Measurements from ENCODE around the gene LCLAT1.
"Not testable (repeated sequence)": the region's sequence is repeated elsewhere in the genome, so short reads cannot be mapped to it uniquely, and the experiment has no call there.

The LCLAT1 gene

GRCh38 chr2:30455114-30455738, 8.2 kb downstream of the LCLAT1 start:
- DNase-seq (ENCODE audit: low spot score), result no peak

- DNase-seq (ENCODE audit: low spot score), result no peak
Observed at GRCh38 chr2:30456106-30456505, 9.1 kb downstream of the LCLAT1 start.

DNA sequence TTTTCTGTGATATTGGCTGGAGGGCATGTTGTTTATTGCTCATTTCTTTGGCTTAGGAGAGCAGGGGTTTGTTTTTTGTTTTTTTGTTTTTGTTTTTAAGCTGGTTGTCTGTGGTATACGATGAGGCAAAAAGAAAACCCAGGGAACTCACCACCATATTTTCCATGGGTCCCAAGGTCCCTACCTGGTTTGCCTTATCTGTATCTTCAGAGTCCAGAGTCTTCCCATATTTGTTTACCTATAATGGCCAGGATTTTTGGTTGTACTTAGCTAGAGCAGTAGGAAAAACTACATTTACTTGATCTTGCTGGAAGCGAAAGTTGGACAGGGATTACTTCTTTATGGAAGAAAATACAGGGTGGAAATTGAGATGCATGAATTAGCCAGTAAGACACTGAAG, 9.5 kb downstream of the LCLAT1 start:
- DNase-seq (ENCODE audit: low spot score), result no peak

GRCh38 chr2:30457296-30457695, 10.2 kb downstream of the LCLAT1 start:
- DNase-seq (ENCODE audit: low spot score), result no peak

DNA sequence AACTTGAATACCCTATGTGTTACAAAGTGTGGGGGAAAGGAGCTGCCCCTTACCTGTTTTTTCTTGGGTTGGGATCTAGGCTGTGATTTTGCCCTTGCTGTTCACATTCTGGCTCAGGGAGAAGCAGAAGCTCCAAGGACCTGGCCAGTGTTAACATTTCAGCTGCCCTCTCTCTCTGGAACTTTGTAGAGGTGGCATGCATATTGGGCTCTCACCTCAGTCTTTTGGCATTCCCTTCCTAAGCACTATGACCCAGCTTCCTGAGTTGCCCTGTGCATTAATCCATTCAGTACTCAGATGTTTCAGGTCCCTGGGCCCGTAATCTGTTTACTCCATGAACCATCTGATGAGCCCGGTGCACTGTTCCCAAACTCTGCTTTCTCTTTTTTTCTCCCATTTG, 12.1 kb downstream of the LCLAT1 start:
- no peak for DNase-seq (ENCODE audit: low spot score)

GRCh38 chr2:30462131-30462857, 15.2 kb downstream of the LCLAT1 start:
- DNase-seq (ENCODE audit: low spot score), result no peak

GRCh38 chr2:30463535-30463934, 16.5 kb downstream of the LCLAT1 start:
- DNase-seq (ENCODE audit: low spot score), result no peak

DNA sequence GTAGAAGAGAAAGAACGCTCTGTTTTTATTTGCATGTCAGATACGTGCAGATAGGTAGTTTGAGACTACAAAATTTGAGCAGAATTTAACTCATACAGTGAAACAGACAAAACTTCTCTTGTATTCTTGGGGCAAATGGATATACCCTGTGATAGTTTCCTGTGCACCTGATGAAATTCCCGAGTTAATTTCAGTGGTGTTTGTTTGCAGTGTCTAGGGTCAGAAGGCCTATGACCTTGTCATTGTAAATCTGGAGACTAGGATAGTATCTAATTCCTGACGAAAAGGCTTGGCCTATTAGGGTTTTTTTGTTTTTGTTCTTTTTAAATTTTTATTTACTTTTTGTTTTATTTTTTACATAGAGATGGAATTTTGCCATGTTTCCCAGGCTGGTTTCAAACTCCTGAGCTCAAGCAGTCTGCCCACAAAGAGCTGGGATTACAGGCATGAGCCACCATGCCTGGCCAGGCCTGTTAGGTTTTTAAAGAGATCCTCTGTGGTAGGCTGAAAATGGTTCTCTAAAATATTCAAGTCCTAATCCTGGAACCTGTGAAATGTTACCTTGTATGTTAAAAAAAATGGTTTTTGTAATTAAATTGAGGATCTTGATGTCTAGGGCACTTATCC, 17.6 kb downstream of the LCLAT1 start:
- DNase-seq (ENCODE audit: low spot score), result no peak

- DNase-seq (ENCODE audit: low spot score), result no peak
Observed at GRCh38 chr2:30465171-30465545, 18.1 kb downstream of the LCLAT1 start.

DNA sequence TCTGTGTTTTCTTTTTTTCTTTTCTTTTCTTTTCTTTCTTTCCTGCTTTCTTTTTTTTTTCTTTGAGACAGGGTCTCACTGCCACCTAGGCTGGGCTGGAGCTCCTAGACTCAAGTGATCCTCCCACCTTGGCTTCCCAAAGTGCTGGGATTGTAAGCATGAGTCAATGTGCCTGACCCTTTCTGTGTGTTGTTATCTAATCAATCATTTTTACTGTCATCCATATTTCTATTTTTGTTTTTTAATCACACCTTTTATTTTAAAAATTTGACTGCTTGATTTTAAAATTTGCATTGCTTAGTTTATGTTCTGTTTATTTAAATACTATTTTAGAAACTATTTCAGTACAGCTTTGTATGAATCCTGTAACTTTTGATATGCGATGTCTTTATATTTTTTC, 19.2 kb downstream of the LCLAT1 start:
- DNase-seq (ENCODE audit: low spot score), result no peak

DNA sequence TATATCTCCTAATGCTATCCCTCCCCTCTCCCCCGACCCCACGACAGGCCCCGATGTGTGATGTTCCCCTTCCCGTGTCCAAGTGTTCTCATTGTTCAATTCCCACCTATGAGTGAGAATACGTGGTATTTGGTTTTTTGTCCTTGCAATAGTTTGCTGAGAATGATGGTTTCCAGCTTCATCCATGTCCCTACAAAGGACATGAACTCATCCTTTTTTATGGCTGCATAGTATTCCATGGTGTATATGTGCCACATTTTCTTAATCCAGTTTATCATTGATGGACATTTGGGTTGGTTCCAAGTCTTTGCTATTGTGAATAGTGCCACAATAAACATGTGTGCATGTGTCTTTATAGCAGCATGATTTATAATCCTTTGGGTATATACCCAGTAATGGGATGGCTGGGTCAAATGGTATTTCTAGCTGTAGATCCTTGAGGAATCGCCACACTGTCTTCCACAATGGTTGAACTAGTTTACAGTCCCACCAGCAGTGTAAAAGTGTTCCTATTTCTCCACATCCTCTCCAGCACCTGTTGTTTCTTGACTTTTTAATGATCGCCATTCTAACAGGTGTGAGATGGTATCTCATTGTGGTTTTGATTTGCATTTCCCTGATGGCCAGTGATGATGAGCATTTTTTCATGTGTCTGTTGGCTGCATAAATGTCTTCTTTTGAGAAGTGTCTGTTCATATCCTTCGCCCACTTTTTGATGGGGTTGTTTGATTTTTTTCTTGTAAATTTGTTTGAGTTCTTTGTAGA, 20.2 kb downstream of the LCLAT1 start:
- not testable (repeated sequence) for DNase-seq (ENCODE audit: low spot score)

DNA sequence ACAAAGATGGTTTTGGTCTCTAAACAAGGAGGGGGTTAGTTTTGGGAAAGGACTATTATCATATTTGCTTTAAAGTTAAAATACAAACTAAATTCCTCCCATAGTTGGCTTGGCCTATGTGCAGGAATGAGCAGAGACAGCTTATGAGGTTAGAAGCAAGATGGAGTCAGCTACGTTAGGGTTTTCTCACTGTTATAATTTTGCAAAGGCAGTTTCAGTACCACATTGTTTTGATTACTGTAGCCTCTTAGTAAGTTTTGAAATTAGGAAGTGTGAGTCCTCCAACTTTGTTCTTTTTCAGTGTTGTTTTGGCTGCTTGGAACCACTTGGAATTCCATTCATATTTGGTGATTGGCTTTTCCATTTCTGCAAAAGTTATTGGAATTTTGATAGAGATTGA, 23.4 kb downstream of the LCLAT1 start:
- DNase-seq (ENCODE audit: low spot score), result no peak

GRCh38 chr2:30472326-30472725, 25.3 kb downstream of the LCLAT1 start:
- no peak for DNase-seq (ENCODE audit: low spot score)

DNA sequence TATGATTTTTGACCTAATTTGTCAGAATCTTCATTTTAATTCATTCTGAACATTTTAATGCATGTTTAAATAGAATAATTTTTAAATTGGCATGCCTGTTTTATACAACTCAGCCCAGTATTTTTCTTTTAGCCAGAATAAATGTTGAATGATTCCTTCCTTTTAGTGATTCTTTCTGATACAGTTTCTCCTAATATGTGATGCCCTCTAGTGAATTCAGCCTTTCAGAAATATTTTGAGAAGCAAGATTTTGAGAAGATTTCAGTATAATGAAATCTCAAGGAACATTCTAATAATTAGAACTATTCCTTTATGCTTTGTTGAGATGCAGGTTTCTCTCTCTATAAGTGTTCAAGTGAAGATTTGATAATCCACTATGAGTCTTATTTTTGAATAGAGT, 28.5 kb downstream of the LCLAT1 start:
- no peak for DNase-seq (ENCODE audit: low spot score)

- DNase-seq (ENCODE audit: low spot score), result no peak
Observed at GRCh38 chr2:30476636-30477035, 29.6 kb downstream of the LCLAT1 start.

DNA sequence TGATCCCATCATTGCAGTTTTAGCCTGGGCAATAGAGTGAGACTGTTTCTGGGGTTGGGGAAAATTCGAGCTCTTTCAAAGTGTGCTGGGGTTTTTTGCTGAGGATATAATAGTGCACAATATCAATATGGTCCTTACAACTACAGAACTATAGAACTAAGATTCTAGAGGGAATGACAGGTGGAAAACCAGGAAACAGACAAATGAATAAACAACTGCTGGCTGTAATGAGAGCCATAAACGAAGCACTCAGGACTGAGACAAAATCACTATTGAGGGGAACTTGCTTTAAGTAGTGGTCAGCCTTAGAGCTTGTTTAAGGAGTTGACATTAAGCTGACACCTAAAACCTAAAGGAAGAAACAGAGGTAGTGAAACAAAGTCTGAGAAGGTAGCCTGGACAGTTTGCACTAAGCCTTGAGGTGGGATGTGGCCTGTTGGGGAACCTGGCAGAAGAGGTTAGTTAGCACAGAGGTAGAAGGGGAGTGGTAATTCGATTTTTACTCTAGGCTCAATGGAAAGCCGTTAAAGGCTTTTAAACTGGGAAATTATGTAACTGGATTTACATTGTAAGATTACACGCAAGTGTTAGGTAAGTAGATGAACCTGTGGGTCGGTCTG, 33.8 kb downstream of the LCLAT1 start:
- no peak for DNase-seq (ENCODE audit: low spot score)

GRCh38 chr2:30481323-30481800, 34.3 kb downstream of the LCLAT1 start:
- no peak for DNase-seq (ENCODE audit: low spot score)

- no peak for DNase-seq (ENCODE audit: low spot score)
Observed at GRCh38 chr2:30482011-30482410, 35.0 kb downstream of the LCLAT1 start.

DNA sequence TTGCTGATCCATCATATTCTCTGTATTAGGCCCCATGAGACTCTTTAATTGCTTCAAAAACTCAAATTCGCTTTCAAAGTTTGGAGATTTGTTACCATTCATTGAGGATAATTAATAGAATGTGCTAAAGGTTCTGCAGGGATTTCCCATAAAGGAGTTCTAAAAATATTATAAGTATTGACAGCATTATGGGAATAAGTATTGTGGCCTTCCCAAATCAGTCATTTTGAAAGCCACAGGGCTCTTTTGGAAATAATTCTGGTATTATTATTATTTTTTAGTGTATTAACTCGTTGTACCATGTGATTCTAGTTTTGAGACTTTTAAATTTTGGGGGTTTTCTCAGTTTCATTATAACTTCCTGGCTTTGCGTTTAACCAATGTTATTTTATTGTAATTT, 37.1 kb downstream of the LCLAT1 start:
- DNase-seq (ENCODE audit: low spot score), result no peak

DNA sequence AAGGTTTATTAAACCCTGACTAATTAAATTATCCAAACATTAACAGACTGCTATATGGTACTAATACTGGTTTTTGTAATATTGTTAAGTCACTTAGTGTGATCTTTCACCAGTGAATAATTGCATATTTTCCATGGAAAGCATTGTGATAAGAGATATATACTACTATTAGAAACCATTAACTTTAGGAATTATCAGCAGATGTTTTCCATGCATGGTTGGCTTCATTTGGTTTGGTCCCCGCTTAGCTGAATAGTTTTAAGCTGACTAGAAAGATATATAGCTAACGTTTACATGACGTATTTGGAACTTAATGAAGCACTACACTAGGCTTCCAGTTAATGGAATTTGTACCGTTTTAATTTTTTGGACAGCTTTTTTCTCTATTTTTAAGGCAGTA, 37.9 kb downstream of the LCLAT1 start:
- DNase-seq (ENCODE audit: low spot score), result no peak

GRCh38 chr2:30486655-30487054, 39.6 kb downstream of the LCLAT1 start:
- DNase-seq (ENCODE audit: low spot score), result no peak

DNA sequence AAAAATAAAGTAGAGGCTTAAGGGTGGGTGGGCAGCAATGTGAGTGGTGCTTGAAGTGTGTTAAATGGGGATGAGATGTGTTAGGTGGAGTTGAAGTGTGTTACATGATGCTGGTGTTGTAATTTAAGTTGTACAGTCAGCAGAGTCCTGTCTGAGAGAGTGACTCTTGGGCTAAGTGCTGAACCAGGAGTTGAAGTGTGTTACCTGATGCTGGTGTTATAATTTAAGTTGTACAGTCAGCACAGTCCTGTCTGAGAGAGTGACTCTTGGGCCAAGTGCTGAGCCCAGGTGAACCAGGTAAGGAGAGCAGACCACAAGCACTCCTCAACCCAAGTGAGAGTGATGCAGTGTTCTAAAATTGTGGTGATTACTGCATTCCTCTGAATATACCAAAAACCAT, 40.6 kb downstream of the LCLAT1 start:
- DNase-seq (ENCODE audit: low spot score), result no peak
